ENCODE results near the gene NIPAL4.
"Not testable (repeated sequence)": the region's sequence is repeated elsewhere in the genome, so short reads cannot be mapped to it uniquely, and the experiment has no call there.

Gene NIPAL4

DNA sequence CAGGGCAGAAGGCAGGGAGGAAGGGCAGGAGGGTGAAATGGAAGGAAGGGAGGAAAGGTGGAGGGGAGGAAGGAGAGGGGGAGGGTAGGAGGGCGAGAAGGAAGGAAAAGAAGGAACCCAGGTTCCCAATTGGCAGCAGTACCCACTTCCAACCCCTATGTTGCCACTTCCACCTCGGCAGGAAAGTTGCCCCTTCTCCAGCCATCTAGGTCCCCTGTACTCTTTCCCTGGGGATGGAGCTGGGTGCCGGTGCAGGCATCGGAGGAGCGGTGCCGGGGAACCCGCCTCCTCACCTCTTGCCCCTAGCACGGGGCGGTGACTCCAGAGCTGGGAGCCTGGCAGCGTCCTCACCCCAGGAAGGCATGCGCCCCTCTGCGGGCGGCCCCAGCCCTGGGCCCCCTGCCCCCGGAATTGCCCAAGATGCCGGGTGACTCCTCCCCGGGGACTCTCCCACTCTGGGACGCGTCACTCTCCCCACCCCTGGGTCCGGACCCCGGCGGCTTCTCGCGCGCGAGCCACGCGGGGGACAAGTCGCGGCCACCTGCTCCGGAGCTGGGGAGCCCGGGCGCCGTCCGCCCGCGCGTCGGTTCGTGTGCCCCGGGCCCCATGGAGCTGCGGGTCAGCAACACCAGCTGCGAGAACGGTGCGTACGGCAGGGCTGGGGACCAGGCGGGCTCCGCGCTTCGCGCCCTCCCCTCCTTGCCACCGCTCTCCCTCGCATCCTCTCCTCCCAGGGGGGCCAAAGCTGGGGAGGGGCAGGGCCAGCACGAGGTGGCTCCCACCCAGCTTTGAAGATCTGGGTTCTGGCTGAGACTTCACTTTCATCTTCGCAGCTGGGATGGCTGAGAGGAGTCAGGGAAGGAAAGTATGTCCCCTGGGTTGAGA, at the start of gene NIPAL4:
NIPAL4 (plus strand) TSS at position 499 of the 885 bp plus-strand sequence; CDS start at position 607, 108 bp downstream.
- DNase-seq, result peak in 1 of 2 donors; percentile 45

DNA sequence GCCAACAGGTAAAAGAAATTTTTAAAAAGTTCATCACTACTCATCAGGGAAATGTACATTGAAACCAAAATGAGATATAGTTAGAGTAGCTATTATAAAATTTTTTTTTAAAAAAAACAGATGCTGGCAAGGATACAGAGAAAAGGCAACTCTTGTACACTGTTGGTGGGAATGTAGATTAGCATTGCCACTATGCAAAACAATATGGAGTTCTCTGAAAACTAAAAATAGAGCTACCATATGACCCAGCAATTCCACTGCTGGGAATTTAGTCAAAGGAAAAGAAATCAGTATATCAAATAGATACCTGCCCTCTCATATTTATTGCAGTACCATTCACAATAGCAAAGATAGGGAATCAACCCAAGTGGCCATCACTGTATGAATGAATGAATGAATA, 44.2 kb upstream of the NIPAL4 start:
- no peak for DNase-seq

DNA sequence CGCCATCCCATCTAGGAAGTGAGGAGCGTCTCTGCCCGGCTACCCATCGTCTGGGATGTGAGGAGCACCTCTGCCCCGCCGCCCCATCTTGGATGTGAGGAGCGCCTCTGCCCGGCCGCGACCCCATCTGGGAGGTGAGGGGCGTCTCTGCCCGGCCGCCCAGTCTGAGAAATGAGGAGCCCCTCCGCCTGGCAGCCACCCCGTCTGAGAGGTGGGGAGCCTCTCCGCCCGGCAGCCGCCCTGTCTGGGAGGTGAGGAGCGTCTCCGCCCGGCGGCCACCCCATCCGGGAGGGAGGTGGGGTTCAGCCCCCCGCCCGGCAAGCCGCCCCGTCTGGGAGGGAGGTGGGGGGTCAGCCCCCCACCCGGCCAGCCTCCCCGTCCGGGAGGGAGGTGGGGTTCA, 40.5 kb upstream of the NIPAL4 start:
- not testable (repeated sequence) for DNase-seq

DNA sequence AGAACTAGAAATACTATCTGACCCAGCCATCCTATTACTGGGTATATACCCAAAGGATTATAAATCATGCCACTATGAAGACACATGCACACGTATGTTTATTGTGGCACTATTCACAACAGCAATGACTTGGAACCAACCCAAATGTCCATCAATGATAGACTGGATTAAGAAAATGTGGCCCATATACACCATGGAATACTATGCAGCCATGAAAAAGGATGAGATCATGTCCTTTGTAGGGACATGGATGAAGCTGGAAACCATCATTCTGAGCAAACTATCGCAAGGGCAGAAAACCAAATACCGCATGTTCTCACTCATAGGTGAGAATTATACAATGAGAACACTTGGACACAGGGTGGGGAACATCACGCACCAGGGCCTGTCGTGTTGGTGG, 30.1 kb upstream of the NIPAL4 start:
- DNase-seq, result not testable (repeated sequence)

DNA sequence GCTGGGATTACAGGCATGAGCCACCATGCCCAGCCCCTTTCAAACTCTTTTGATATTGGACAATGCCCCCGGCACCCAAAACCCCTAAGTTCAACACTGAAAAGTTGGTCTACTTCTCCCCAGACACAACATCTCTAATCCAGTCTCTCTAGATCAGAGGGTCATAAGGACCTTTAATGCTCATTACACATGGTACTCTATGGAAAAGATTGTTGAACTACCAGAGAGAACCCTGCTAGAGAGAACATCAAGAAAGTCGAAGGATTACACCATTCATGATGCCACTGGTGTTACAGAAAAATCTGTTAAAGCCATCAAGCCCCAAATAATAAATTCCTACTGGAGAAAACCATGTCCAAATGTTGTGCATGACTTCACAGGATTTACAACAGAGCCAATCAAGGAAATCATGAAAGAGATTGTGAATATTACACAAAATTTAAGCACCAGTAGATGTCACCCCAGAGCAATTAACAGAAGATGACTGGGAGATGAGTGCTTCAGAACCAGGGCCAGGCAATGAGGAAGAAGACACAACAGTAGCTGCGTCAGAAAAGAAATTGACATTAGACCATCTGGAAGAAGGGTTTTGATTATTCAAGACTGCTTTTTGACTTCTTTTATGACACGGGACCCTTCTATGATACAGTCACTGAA, 28.3 kb upstream of the NIPAL4 start:
- peak; percentile 23 to 91 for DNase-seq

DNA sequence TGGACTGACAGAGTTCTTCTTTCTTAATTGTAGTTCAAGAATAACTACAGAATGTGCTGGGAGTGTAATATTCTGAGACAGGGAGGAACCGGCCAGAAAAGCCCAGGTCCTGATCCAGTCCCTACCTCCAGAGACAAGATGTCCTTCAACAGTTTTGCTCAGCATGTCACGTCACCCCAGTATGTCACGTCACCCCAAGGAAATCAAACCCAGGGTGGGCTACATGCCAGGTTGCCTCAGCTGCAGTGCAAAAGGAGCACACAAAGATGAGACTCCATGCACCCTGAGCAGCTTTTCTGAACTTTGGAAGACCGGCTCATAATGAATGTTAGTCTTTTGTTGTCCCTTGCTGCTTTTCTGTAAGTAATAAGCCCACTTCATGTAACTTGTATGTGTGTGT, 25.9 kb upstream of the NIPAL4 start:
- DNase-seq, result no peak

DNA sequence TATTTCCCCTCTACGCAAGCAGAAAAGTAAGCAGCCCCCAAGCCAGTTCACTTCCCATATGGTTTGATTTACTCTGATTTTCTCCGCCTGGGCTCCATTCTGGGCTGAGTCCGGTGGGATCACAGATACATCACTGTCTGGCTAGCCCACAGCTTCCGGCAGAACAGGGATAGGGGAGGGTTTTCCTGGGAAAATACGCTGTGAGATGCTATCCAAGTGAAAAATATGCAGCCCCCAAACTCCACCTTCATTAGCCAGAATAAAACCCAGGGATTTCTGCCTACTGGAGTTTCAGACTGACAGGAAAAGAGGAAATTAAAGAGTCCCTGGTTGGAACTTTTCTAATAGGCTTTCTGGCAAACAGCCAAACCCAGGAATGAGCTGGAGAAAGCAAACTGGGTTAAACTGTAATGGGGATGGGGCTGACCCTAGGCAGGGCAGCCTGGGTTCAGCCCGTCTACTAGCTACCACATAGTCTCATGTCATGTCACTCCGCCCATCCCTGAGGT, 16.9 kb upstream of the NIPAL4 start:
- no peak for DNase-seq

DNA sequence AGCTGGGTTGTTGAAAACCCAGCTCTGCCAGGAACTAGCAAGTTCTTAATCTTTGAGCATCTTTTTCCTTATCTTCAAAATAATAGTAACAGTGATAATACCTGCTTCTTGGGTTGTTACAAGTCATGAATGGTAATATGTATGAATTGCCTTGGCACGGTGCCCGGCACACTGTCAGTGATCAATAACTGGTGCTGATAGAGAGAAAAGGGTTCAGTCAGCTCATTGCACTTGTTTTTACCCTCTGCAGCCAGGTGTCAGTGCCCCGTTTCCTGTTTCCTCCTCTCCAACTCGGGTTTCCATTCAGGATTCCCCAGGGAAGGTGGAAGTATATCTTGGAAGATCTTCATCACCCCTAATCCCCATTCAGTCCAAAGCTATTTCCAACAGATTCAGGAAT, 15.8 kb upstream of the NIPAL4 start:
- no peak for DNase-seq

DNA sequence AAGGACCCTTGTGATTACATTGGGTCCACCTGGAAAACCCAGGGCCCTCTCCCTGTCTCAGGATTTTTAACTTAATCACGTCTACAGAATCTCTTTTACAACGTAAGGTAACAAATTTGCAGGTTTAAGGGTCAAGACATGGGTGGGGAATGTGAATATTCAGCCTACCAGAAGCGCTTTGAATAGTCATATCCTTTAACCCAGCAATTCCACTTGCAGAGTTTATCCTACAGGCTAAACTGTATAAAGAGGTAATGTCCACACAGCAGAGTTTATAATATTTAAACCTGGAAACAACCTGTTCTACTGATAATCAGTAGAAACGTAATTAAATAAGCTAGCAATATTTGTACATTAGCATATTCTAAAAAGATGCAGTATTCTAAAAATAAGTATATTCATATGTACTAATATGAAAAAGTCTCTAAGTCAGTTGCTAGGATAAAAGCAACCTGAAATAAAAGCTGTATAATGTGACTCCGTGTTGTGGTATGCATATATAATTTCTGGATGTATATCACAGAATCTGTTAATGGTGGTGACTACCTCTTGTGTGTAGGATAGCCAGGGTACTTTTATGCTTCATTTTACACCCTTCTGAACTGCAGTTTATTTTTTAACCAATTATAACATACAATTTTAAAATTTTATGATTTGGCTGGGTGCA, 14.1 kb upstream of the NIPAL4 start:
- DNase-seq, result no peak

DNA sequence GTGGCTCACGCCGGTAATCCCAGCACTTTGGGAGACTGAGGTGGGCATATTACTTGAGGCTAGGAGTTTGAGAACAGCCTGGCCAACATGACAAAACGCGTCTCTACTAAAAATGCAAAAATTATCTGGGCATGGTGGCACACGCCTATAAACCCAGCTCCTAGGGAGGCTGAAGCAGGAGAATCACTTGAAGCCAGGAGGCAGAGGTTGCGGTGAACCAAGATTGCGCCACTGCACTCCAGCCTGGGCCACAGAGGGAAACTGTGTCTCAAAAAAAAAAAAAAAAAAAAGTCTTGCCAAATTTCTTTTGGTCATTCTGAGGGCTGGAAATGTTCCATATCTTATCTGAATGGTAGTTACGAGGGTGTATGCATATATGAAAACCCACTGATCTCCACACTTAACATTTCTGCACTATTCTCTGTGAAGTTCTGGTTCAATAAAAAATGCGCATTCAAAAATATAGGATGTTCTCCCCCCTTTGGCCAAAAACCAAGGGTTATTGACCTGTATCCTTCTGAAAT, 13.5 kb upstream of the NIPAL4 start:
- DNase-seq, result no peak

DNA sequence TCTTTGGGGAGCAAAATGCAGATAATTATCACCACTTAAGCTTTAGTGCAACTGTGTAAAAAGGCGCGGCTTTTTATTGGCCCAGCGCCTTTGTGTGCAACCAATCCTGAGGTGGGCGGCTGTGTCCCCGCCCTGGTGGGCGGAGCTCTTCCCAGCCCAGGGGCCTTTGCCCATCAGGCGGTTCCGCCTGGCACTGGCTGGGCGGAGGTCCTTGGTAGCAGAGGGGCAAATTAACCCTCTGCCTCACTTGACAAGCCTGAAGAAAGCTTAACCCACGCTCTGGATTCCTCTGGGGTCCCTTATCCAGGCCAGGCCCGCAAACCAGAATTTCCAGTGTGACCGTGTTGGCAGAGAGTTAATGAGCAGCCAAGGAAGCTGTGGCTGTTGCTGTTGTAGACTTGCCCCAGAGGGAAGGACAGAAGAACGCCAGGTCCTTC, 12.8 kb upstream of the NIPAL4 start:
- no peak for DNase-seq

DNA sequence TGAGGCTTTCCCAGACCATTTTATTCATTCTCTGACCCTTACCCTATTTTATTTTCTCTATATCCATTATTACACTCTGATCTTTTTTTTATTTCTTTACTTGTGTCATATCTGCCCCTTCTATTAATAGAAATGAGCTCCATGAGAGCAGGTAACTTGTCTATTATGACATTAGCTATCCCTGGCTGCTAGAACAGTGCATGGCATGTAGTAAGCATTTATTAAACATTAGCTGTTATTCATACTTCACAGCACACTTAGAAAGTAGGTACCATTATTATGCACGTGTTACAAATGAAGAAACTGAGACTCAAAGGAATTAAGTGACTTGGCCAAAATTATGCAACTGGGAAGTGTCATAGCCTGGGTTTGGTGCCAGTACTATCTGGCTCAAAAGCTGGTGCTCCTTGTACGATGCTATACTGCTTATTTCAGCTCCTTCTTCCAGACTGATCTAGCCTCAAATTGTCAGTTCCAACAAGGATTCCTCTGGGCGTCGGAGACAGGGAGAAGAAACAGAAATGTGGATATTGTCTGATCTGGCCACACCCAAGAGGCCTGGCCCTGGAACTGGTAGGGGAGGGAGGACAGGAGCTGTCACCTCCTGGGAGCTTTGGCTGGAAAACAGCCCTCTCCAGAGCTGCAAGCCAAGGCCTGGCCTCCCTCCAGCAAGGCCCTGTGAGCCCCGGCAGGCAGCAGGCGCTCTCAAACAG, 10.8 kb upstream of the NIPAL4 start:
- peak; percentile 32 to 49 for DNase-seq

DNA sequence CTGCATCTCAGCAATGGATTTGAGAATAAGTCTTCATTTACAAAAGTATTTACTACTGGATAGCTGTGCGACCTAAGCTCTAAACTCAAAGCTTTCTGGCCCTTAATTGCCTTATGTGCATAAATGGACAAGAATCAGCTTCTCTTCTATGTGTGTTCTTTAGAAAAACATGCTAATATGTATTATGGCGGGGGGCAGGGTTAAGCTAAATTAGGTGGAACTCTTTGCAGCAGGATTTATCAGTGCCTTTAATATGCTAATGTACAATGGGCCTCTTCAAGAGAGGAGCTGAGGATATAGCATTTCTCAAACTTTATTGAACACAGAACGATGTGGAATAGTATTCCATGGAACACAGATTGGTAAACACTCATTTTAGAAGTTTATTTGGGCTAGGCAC, 10.0 kb upstream of the NIPAL4 start:
- DNase-seq, result no peak

DNA sequence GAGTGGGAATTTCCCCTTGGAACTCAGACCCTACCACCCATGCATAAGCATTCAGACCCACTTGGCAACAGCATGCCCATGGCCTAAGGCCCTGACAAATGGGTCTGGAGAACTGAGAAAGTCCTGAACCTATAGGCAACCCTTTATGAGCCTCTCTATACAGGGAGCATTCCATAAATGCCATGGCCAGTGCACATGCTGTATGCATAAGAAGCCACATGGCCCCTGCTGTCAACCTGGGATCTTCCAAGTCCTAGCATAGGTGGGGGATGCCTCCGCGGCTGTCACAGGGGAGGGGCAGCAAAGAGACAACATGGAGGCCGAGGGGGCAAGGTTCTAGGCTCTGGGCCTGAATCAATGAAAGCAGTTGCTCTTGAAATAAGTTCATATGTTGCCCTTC, 8.2 kb upstream of the NIPAL4 start:
- no peak for DNase-seq

DNA sequence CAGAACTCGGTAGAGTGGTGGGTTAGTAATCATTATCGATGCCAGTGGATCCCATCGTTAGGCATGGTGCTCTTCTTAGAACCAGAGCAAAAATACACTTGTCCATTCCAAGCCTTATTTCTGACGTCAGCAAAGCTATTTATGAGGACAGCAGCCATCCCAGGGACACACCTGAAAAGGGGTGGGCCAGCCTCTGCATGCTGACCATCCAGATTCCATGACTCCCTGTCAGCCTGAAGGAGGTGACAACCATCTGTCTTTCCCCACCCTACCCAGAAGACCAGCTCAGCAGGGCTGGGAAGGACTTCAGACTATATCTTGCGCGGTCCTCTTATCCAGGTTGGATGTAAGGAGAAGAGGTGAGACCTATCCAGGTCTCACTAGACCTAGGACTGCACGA, 5.7 kb upstream of the NIPAL4 start:
- no peak for DNase-seq

DNA sequence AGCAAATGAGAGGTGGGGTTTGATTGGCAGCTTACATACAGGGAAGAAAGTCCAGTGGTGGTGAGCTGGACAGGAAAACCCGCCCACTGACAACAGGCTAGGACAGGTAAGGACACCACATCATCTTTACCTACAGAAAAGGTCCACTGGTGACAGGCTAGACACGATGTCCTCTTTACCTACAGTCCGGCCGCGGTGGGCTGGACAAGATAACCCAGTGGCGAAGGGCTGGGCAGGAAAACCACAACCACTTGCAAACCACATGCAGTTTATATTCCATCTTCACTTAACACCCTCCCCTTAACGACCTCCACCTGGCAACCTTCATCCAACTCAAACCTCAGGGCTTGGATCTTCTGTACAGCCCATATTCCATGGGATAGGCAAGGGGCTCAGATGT, 5.0 kb upstream of the NIPAL4 start:
- no peak for DNase-seq

DNA sequence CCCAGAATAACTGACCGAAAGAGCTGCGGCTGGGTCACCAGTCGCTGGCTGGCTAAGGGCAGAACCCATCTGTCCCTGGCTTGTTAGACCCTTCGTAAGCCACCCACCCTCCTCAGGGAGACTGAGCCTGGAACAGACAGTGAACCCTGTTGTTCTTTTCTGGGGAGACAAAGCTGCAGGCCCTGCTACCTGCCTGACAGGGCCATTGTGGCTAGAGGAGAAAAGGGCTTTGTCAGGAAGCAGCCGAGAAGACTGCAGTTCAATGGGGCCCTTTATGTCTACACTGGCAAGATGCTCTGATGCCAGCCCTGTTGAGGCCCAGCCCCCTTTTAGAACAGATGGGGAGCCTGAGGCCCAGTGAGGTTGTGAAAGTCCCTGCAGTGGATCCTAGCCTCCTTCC, 3.7 kb upstream of the NIPAL4 start:
- peak; percentile 90 to 94 for DNase-seq

DNA sequence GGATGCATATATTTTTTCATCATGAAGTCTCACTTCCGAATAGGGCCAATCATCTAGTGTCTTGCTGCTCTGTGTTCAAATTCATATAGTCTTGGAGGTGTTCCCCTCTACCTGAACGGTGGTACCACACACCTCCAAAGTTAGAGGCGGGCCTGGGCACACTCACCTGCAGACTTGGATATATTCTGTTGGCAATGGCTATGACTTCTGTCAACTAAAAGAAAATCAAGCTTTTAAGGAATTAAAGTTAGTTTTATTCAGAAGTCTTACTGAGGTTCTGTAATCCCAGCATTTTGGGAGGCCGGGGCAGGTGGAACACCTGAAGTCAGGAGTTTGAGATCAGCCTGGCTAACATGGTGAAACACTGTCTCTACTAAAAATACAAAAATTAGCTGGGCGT, 2.6 kb upstream of the NIPAL4 start:
- DNase-seq, result no peak

DNA sequence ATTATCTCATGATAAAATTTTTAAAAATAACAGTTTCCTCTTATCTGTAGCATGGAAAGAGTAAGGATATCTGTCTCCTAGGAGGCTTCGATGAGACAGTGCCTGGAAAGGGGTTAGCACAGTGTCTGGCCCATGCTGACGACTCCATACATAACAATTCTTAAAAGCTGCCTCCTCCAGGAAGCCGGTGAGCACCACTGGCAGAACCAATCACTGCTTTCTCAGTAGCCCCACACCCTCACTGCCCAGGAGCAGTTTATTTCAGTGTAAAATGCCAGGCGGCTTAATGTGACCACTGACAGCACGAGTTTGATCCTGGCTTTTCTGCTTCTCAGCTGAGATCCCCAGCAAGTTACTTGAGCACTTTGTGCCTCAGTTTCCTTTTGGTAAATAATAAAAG, 1.2 kb upstream of the NIPAL4 start:
- DNase-seq, result no peak

DNA sequence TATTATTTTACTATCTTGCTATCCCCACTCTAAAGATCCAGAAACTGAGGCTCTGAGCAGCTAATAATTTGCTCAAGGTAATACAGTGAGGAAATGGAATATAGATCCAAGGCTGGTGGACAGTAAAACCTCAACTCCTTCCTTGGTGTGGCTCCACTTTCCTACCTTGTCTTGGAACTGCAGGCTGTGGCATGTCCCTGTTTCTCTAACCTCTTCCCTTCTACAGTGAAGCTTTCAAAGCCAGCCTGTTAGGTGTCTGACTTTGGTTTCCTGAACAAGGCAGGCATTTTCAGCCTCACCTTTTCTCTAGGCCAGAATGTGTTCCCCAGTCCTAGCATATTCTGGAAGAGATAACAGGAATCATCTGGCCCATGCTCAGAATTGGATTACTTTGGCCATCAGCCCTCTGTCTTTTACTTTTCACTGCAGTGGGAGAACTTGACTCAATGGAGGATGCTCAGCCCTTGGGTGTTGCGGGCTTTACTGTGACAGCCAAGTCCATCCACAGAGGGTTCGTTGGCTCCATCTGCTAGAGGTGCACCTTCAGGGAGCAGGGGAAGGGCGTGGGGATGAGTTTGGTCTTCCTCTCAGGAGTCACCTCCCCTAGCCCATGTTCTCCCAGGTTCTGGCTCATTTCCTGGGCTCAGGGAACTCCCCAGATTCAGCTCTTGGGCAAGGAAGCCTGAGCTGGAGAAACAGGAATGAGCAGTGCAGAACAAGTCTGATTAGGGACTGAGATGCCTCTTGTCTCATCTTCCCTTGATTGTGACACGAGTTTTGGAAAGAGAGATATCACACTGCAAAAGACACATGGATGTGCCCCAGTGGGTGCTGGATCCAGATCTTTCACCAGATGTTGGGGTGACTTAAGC, 1.1 kb downstream of the NIPAL4 start:
- no peak for DNase-seq

DNA sequence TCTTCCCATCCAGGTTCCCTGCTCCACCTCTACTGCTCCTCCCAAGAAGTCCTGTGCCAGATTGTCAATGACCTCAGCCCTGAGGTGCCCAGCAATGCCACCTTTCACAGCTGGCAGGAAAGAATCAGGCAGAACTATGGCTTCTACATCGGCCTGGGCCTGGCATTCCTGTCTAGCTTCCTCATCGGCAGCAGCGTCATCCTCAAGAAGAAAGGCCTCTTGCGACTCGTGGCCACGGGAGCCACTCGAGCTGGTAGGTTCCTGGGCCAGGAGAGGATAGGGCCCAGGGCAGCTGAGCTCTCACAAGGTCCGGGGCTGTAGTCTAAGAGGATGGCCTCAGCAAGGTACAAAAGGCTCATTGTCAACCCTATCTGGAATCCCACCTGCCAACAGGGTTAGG, 3.1 kb downstream of the NIPAL4 start:
- no peak for DNase-seq
